SK-N-MC (cell line): ENCODE data around the gene KMT2A.

Source experiments
- DNase-seq: peaks from one replicate; pipeline ENCODE4 v3.0.0-alpha.2; 2011; ENCODE audit warnings: low read depth, low spot score
- H3K27ac ChIP-seq: fragments of 200-600 bp; sonication (generic); 2 replicates; pipeline ENCODE4 v1.5.1; 2016; ENCODE audit warnings: mixed run types
- H3K36me3 ChIP-seq: fragments of 200-600 bp; sonication (generic); 2 replicates; pipeline ENCODE4 v1.6.1; 2017; ENCODE audit warnings: antibody characterized with exemption, low read length, mixed read lengths; ENCODE audit not compliant: insufficient read depth
- H3K4me3 ChIP-seq: fragments of 200-600 bp; sonication (generic); 2 replicates; pipeline ENCODE4 v1.5.1; 2016
- H3K9ac ChIP-seq: fragments of 200-600 bp; sonication (generic); 2 replicates; pipeline ENCODE4 v1.8.0; 2017; ENCODE audit warnings: mixed run types, mixed read lengths; ENCODE audit not compliant: insufficient read length
- H3K9me3 ChIP-seq: fragments of 200-600 bp; sonication (generic); 2 replicates; pipeline ENCODE4 v1.6.1; 2017; ENCODE audit warnings: low read depth, mild to moderate bottlenecking, antibody characterized with exemption, low read length, moderate library complexity, mixed read lengths
- EZH2 ChIP-seq: fragments of 200-600 bp; sonication (generic); IDR thresholded peaks from one replicate; pipeline ENCODE4 v1.6.1; 2017; ENCODE audit warnings: antibody characterized with exemption
- FOXP2 ChIP-seq: optimal IDR thresholded peaks from 2 replicates; pipeline ENCODE3; 2011; ENCODE audit warnings: mild to moderate bottlenecking, moderate library complexity; ENCODE audit not compliant: insufficient read depth; ENCODE audit errors: extremely low read length, control extremely low read depth
- POLR2AphosphoS5 ChIP-seq: IDR thresholded peaks from 2 replicates; pipeline ENCODE4 v1.6.1; 2012; ENCODE audit warnings: mild to moderate bottlenecking, low read depth, low read length, borderline replicate concordance

Gene KMT2A

GRCh38 chr11:118491041-118491440, 54.7 kb downstream of the KMT2A start:
- Histone ChIP-seq H3K36me3 (peaks cover 87% of the 10 kb centered on the region), H3K9ac (no peak overlapping the region), H3K4me3 (no peak overlapping the region), H3K27ac (peak overlapping the region; percentile 18; the same call in 1 of the 2 replicates), H3K9me3 (no peaks in the 10 kb centered on the region)
- no peak for DNase-seq
- TF ChIP-seq FOXP2: no peak
- TF ChIP-seq POLR2AphosphoS5: no peak
- TF ChIP-seq EZH2: no peak

GRCh38 chr11:118497831-118498230, 61.5 kb downstream of the KMT2A start:
- Histone ChIP-seq H3K4me3 (no peak overlapping the region), H3K9ac (no peak overlapping the region), H3K27ac (no peak overlapping the region), H3K9me3 (no peaks in the 10 kb centered on the region), H3K36me3 (peaks cover 92% of the 10 kb centered on the region)
- no peak for DNase-seq
- TF ChIP-seq FOXP2: no peak
- TF ChIP-seq EZH2: no peak
- no peak for TF ChIP-seq POLR2AphosphoS5

GRCh38 chr11:118503216-118503615, 66.9 kb downstream of the KMT2A start:
- Histone ChIP-seq H3K9me3 (no peaks in the 10 kb centered on the region), H3K27ac (no peak overlapping the region), H3K9ac (no peak overlapping the region), H3K4me3 (no peak overlapping the region), H3K36me3 (peaks cover 97% of the 10 kb centered on the region)
- TF ChIP-seq EZH2: no peak
- no peak for TF ChIP-seq FOXP2
- no peak for TF ChIP-seq POLR2AphosphoS5
- DNase-seq: no peak

GRCh38 chr11:118511601-118512000, 75.3 kb downstream of the KMT2A start:
- Histone ChIP-seq H3K36me3 (peaks cover 95% of the 10 kb centered on the region), H3K9me3 (no peaks in the 10 kb centered on the region), H3K27ac (no peak overlapping the region), H3K9ac (no peak overlapping the region), H3K4me3 (no peak overlapping the region)
- TF ChIP-seq FOXP2 (no peak), POLR2AphosphoS5 (no peak), EZH2 (no peak)
- no peak for DNase-seq

DNA sequence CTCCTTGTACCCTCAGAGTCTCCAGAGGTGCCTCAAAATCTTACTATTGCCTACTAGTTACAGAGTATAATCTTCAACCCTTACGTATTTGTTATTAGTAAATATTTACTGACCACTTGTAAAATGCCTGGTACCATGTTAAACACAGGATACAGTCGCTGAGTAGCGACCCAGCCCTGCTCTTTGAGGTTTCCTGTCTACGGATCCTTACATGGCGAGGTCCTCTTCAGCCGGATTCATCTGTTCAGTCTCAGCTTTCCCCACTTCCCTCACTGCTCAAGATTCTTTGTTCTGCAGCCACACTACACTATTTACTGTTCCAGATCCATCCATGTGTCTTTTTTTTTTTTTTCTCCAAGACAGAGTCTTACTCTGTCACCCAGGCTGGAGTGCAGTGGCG, 77.8 kb downstream of the KMT2A start:
- Histone ChIP-seq H3K9ac (no peak overlapping the region), H3K27ac (no peak overlapping the region), H3K36me3 (peaks cover 84% of the 10 kb centered on the region), H3K4me3 (no peak overlapping the region), H3K9me3 (no peaks in the 10 kb centered on the region)
- no peak for DNase-seq
- no peak for TF ChIP-seq FOXP2
- TF ChIP-seq POLR2AphosphoS5: no peak
- no peak for TF ChIP-seq EZH2

- TF ChIP-seq FOXP2: no peak
- no peak for TF ChIP-seq POLR2AphosphoS5
- TF ChIP-seq EZH2: no peak
- peaks cover 83% of the 10 kb centered on the region for H3K36me3 ChIP-seq
- H3K4me3 ChIP-seq: no peak overlapping the region
- H3K27ac ChIP-seq: no peak overlapping the region
- H3K9me3 ChIP-seq: no peaks in the 10 kb centered on the region
- no peak overlapping the region for H3K9ac ChIP-seq
- no peak for DNase-seq
Observed at GRCh38 chr11:118519549-118519948, 83.3 kb downstream of the KMT2A start.

DNA sequence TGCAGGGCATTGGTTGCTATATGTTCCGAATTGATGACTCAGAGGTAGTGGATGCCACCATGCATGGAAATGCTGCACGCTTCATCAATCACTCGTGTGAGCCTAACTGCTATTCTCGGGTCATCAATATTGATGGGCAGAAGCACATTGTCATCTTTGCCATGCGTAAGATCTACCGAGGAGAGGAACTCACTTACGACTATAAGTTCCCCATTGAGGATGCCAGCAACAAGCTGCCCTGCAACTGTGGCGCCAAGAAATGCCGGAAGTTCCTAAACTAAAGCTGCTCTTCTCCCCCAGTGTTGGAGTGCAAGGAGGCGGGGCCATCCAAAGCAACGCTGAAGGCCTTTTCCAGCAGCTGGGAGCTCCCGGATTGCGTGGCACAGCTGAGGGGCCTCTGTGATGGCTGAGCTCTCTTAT, 85.6 kb downstream of the KMT2A start:
- Histone ChIP-seq H3K36me3 (peaks cover 67% of the 10 kb centered on the region), H3K9ac (no peak overlapping the region), H3K4me3 (no peak overlapping the region), H3K9me3 (no peaks in the 10 kb centered on the region), H3K27ac (no peak overlapping the region)
- DNase-seq: no peak
- no peak for TF ChIP-seq EZH2
- TF ChIP-seq POLR2AphosphoS5: no peak
- no peak for TF ChIP-seq FOXP2

- Histone ChIP-seq H3K4me3 (no peak overlapping the region), H3K27ac (no peak overlapping the region), H3K36me3 (peaks cover 62% of the 10 kb centered on the region), H3K9me3 (no peaks in the 10 kb centered on the region), H3K9ac (no peak overlapping the region)
- TF ChIP-seq FOXP2: no peak
- no peak for TF ChIP-seq POLR2AphosphoS5
- TF ChIP-seq EZH2: no peak
- no peak for DNase-seq
Observed at GRCh38 chr11:118522571-118523072, 86.3 kb downstream of the KMT2A start.

- no peak overlapping the region for H3K9ac ChIP-seq
- H3K36me3 ChIP-seq: peaks cover 54% of the 10 kb centered on the region
- DNase-seq: no peak
- H3K9me3 ChIP-seq: no peaks in the 10 kb centered on the region
- no peak overlapping the region for H3K27ac ChIP-seq
- H3K4me3 ChIP-seq: no peak overlapping the region
- TF ChIP-seq EZH2: no peak
- no peak for TF ChIP-seq POLR2AphosphoS5
- TF ChIP-seq FOXP2: no peak
Observed at GRCh38 chr11:118524356-118524755, 88.1 kb downstream of the KMT2A start.
